GM21390 (cell line): ENCODE results near the gene GOLGA6L22.
"Not testable (repeated sequence)": the region's sequence is repeated elsewhere in the genome, so short reads cannot be mapped to it uniquely, and the experiment has no call there.

Experiments used
- ATAC-seq: cut with Tn5 transposase; IDR thresholded peaks from one replicate; pipeline ENCODE4 v1.9.1; 2021; ENCODE audit not compliant: unreplicated experiment

GOLGA6L22 gene

GRCh38 chr15:22458603-22459002, at the start of gene GOLGA6L22:
TSS of gene GOLGA6L22 (plus strand) at chr15:22458903. CDS start at chr15:22458994, 91 bp downstream.
- ATAC-seq = not testable (repeated sequence)

GRCh38 chr15:22417288-22417687, 41.4 kb upstream of the GOLGA6L22 start:
- not testable (repeated sequence) for ATAC-seq

- not testable (repeated sequence) for ATAC-seq
Observed at GRCh38 chr15:22417795-22418194, 40.9 kb upstream of the GOLGA6L22 start.

- not testable (repeated sequence) for ATAC-seq
Observed at GRCh38 chr15:22418212-22418611, 40.5 kb upstream of the GOLGA6L22 start.

- not testable (repeated sequence) for ATAC-seq
Observed at GRCh38 chr15:22418666-22419065, 40.0 kb upstream of the GOLGA6L22 start.

GRCh38 chr15:22420340-22420739, 38.4 kb upstream of the GOLGA6L22 start:
- not testable (repeated sequence) for ATAC-seq

GRCh38 chr15:22429426-22429825, 29.3 kb upstream of the GOLGA6L22 start:
- not testable (repeated sequence) for ATAC-seq

- not testable (repeated sequence) for ATAC-seq
Observed at GRCh38 chr15:22431687-22432086, 27.0 kb upstream of the GOLGA6L22 start.

GRCh38 chr15:22494490-22495113, 35.9 kb downstream of the GOLGA6L22 start:
- not testable (repeated sequence) for ATAC-seq

- ATAC-seq = not testable (repeated sequence)
Observed at GRCh38 chr15:22497200-22497599, 38.5 kb downstream of the GOLGA6L22 start.

GRCh38 chr15:22498220-22498925, 39.7 kb downstream of the GOLGA6L22 start:
- ATAC-seq = not testable (repeated sequence)

- not testable (repeated sequence) for ATAC-seq
Observed at GRCh38 chr15:22502272-22502671, 43.6 kb downstream of the GOLGA6L22 start.

- not testable (repeated sequence) for ATAC-seq
Observed at GRCh38 chr15:22506959-22507358, 48.3 kb downstream of the GOLGA6L22 start.

- not testable (repeated sequence) for ATAC-seq
Observed at GRCh38 chr15:22516140-22516539, 57.4 kb downstream of the GOLGA6L22 start.
